ENCODE results near the gene GPR26.

Gene GPR26

GRCh38 chr10:123666318-123667236 is at the start of gene GPR26:
Gene GPR26 (plus strand): TSS chr10:123666355. CDS start chr10:123666408, 53 bp downstream.
- peak; percentile 7 for DNase-seq (ENCODE audit: low read depth, low spot score)

DNA sequence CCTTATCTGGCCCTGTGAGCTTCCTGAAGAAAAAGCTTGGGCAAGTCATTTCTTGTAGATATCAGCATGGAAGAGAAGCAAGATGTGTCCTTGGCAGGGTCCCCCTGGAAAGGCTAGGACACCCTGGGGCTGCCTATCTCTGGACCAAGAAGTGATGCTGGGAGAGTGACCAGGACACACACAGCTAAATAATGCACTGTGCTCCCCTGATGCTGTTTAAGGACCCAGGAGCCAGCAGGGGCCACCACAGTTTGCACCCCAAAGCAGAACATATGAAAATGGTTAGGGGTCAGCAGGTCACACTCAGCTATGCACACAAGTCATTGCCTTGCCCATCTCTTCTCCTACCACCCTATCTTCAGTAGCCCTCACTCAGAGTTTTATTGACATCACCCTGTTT is 47.9 kb upstream of the GPR26 start:
- no peak for DNase-seq (ENCODE audit: low read depth, low spot score)

GRCh38 chr10:123619067-123619855 is 46.9 kb upstream of the GPR26 start:
- DNase-seq (ENCODE audit: low read depth, low spot score): no peak

DNA sequence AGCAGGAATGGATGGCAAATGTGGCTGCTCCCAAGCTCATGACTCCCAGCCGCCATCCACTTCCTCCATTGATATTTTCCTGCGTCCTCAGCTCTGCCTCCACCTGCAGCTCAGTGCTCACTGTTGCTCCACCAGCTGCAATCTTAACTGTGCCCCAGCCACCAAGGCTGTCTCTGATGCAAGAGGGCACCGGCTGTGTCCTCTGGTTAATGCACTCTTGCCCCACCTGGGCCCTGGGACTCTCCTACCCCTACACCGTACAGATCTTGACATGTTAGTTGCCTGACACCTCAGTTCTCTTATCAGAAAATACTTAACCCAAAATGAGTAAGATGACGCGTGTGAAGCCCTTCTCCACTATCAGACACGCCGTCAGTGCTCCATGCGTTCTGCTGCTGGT is 45.5 kb upstream of the GPR26 start:
- no peak for DNase-seq (ENCODE audit: low read depth, low spot score)

DNA sequence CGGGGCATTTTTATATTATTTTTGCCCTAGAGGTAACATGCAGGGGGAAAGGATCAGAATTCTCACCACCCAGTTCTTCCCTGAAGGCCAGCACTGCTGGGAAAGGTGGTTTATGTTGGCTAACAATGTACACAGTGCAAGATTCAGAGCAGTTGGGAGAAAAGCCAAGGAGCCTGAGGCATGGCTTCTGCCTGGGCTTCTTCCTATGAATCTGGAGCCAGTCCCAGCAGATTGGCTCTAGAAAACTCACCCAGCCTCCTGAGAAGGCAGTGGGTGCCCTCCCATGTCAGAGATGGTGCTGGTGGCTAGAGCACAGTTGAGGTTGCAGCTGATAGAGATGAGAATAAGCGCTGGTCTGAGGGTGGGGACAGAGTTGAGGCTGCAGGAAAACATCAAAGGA is 44.7 kb upstream of the GPR26 start:
- no peak for DNase-seq (ENCODE audit: low read depth, low spot score)

DNA sequence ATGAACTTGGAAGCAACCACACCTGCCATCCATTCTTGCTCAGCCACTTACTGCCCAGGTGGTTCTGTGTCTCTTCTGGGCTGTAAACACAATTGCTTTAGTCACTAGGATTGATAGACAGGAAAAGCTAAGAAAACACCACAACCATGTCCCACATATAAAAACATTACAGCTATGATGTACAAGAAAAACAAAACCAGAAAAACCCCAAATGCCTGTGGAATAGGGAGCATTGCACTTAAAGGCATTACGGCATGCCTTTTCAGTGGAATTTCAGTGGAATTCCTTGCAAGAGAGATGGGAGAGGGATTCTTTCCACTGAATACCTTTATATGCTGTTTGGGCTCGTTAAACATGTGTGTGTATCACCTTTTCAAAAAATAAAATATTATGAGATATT is 44.2 kb upstream of the GPR26 start:
- no peak for DNase-seq (ENCODE audit: low read depth, low spot score)

DNA sequence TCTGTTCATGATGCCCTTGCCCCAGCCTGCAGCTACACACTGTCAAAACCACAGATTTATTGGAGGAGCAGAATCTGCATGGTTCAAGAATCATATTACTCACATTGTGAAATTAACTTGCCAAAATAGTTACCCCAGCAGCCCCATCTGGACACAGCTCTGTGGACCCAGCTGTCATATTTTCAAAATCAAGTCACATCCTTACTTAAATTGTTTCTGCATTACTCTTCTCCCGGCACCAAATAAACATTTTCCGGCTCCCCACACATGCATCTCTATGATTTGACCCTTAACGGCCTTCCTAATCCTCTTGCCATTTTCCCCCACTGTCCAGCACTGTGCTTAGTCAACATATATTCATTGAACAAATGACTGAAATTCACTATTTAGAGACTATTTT is 43.8 kb upstream of the GPR26 start:
- no peak for DNase-seq (ENCODE audit: low read depth, low spot score)

GRCh38 chr10:123624086-123624485 is 42.1 kb upstream of the GPR26 start:
- no peak for DNase-seq (ENCODE audit: low read depth, low spot score)

DNA sequence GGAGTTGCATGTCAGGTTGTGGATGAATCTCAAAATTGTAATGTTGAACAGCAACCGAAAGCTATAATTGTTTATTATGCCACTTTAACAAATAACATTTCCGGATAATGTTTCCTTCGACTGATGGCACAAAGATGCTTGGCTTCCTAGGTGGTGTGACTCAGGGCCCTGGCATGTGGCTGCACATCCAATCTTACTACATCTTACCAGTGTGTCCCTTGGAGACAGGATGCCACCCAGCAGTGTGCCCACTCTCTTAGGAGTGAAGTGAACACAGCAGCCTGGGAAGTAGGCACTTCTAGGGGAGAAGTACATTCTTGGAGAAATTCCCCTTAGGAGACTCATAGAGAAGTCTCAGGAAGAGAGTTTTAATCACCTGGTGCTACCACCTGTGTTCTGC is 33.0 kb upstream of the GPR26 start:
- DNase-seq (ENCODE audit: low read depth, low spot score): no peak

GRCh38 chr10:123633636-123634035 is 32.5 kb upstream of the GPR26 start:
- DNase-seq (ENCODE audit: low read depth, low spot score): no peak

GRCh38 chr10:123634221-123634620 is 31.9 kb upstream of the GPR26 start:
- DNase-seq (ENCODE audit: low read depth, low spot score): no peak

DNA sequence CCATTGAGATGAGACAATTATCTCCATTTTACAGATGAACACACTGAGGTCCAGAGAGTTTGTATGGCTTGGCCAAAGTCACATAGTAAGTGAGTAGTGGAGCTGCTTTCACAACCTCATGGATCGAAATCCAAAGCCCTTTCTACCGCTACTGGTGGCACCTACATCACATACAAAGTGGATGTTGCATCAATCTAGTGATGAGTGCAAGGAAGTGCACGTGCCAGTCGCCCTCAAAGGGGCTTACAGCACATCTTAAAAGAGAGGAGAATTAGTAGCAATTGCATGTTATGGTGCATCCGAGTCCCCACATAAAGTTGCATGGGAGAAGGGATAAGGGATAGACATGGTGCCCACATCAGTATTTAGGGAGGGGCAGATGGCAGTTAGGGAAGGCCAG is 31.0 kb upstream of the GPR26 start:
- no peak for DNase-seq (ENCODE audit: low read depth, low spot score)

DNA sequence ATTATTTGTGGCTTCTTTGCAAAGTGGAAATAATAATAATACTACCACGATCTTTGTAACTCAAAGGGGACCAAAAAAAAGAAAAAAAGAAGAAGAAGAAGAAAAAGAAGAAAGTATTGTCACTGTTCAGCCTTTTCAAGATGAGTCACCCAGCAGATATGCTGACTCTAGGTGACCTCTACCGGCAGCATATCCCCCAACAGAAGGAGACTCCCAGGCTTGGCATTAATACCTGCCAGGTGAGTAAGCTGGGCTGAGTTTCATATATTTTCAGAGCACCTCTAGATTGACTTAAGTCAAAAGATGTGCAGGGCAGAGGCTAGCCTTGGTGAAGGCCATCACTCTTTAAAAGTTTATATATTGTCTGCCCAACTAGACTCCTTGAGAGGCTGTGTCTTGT is 30.4 kb upstream of the GPR26 start:
- no peak for DNase-seq (ENCODE audit: low read depth, low spot score)

- DNase-seq (ENCODE audit: low read depth, low spot score): no peak
Measured at GRCh38 chr10:123636598-123637325, 29.4 kb upstream of the GPR26 start.

DNA sequence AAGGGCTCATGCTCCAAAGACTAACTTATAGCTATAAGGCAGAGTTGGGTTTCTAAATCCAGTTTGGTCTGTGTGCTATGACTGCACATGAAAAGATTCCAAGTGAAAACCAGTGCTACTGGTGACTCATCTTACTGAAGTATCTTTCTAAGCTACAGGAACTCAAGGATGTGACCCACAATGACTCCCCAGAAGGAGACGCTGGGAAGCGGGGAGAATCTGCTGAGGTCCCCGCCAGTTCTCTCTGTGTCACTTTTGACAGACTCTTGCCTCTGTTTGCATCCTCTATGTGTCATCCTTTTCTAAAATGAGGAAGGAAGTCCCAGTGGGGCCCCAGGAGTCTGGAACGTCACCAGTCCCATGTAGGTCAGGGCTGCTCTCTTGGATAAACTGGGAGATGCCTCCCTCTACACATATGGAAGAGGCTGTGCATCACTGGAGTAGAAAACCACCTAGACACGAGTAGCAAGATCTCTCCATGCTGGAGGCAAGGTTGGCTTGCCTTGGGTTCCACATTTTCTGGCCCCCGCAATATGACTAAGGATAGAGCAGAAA is 28.8 kb upstream of the GPR26 start:
- DNase-seq (ENCODE audit: low read depth, low spot score): no peak

DNA sequence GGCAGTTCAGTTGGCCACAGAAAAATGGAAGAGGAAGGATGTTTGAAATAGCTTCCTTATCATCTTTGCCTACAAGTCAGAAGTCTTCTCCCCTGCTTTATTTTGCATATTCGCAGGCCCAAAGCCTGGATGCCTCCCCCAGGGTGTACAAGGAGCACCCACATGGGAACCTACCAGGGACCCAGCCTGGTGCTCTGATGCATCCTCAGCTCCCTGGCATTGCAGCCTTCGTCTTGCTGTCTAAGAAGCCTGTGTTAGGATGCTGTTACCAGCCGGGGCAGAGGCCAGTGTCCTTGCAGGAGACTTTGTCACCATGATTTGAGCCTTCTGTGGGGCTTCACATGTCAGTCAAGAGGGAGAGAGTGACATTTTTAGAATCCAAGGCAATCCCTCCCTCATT is 27.0 kb upstream of the GPR26 start:
- DNase-seq (ENCODE audit: low read depth, low spot score): no peak

DNA sequence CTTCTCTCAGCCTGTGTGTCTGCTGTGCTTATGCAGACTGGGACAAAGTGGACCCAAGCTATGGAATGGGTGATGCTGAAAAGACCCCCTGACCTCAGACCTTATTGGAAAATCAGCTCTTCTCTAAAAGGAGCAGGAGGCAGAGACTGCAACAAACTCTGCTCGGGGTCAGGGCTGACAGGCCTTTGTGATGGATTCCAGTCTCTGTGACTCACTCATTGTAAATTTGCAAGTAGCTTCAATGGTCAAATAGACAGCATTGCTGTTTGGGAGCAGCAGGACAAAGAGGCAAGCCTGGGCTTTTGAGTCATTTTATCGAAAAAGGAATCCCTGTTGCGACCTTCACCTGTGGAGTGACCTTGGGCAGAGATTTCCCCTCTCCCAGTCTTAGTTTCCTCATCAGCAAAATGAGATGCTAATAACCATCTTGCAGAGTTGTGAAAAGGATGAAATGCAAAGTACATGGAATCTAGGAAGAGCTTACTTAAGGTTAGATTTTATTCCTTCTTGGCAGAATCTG is 26.1 kb upstream of the GPR26 start:
- no peak for DNase-seq (ENCODE audit: low read depth, low spot score)

GRCh38 chr10:123642293-123642692 is 23.9 kb upstream of the GPR26 start:
- DNase-seq (ENCODE audit: low read depth, low spot score): peak; percentile 11

DNA sequence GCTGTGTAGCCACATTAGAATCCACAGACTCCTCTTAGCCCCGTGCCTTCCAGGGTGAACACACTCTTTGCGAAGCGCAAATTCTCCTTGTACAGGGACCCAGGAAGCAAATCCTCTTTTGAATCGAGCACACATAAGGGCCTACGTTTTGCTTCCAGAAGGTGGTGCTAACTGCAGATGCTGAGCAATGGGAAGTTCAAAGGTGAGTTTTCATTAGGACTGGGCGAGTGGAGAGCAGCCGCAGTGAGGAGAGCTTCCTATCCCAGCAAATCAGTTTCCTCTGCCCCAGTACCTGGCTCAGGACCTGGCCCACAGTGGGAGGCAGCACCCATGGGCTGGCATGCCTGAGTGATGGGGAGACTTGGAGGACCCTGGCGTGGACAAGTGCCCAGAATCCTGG is 23.5 kb upstream of the GPR26 start:
- DNase-seq (ENCODE audit: low read depth, low spot score): no peak

- DNase-seq (ENCODE audit: low read depth, low spot score): no peak
Measured at GRCh38 chr10:123643315-123643714, 22.8 kb upstream of the GPR26 start.

DNA sequence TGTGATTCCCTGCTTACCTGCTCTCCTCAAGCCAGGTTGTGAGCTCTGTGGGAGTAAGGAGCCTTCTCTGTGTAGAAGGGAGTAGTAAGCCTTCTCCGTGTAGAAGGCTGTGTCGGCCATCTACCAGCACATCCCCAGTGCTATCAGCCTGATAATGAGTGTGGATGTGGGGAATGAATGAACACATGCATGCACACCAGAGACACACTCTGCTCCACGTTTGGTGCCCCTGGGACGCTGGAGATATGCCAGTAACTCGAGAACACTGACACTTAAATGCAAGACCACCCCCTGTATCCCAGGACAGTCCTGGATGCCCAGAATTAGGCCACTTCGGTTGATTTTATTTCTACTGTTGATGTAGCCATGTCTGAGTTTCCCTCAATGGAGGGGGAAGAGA is 21.1 kb upstream of the GPR26 start:
- DNase-seq (ENCODE audit: low read depth, low spot score): no peak

GRCh38 chr10:123645615-123646014 is 20.5 kb upstream of the GPR26 start:
- DNase-seq (ENCODE audit: low read depth, low spot score): no peak

Data from astrocyte of the hippocampus (primary cell).